Transverse colon (tissue), 4 donors: ENCODE data around the gene ME3. TPM values are rescaled to one million over a fixed set of nuclear protein-coding genes. Genes with fewer than 3 reads are reported as not detected.

ENCODE experiments used
- DNase-seq: peaks from one replicate; pipeline ENCODE4 v3.0.0-alpha.2; 2019
- H3K27ac ChIP-seq, 4 donors: fragments of 200-600 bp; sonication (generic); 2 replicates each; pipeline ENCODE4 v1.5.1; 2016 to 2018; ENCODE audit warnings: inconsistent platforms in 4 of 4
- H3K27me3 ChIP-seq: fragments of 200-600 bp; sonication (generic); 2 replicates; pipeline ENCODE4 v1.5.1; 2017; ENCODE audit warnings: inconsistent platforms
- H3K36me3 ChIP-seq, 4 donors: fragments of 200-600 bp; sonication (generic); 2 replicates each; pipeline ENCODE4 v1.5.1; 2017 to 2019; ENCODE audit warnings: inconsistent platforms in 4 of 4
- H3K4me1 ChIP-seq, 4 donors: fragments of 200-600 bp; sonication (generic); 2 replicates each; pipeline ENCODE4 v1.5.1; 2017 to 2020; ENCODE audit warnings: inconsistent platforms in 4 of 4
- H3K4me3 ChIP-seq, 4 donors: fragments of 200-600 bp; sonication (generic); 1 replicate in 1 of 4; 2 replicates in 3 of 4; pipeline versions ENCODE4 v1.5.1 to v1.6.1; 2017 to 2019; ENCODE audit warnings: inconsistent platforms in 4 of 4
- H3K9me3 ChIP-seq, 2 donors: fragments of 200-600 bp; sonication (generic); 2 replicates each; pipeline ENCODE4 v1.5.1; 2017 to 2019; ENCODE audit warnings: inconsistent platforms in 2 of 2
- CTCF ChIP-seq, 5 experiments: fragments of 200-600 bp in 3 of 5; fragments of 450-650 bp in 2 of 5; sonication (generic) in 3 of 5; IDR thresholded peaks; 1 replicate in 2 of 5; 2 replicates in 3 of 5; pipeline ENCODE4 v1.5.1; 2016 to 2017; ENCODE audit warnings: antibody characterized with exemption in 5 of 5, inconsistent platforms in 3 of 5, mild to moderate bottlenecking in 2 of 5, moderate library complexity in 1 of 5
- EP300 ChIP-seq: sonication (generic); formaldehyde crosslinking; IDR thresholded peaks from one replicate; pipeline ENCODE4 v1.6.1; 2017; ENCODE audit warnings: antibody characterized with exemption, low read depth
- POLR2A ChIP-seq: fragments of 450-650 bp; IDR thresholded peaks from one replicate; pipeline ENCODE4 v1.6.1; 2016; ENCODE audit warnings: antibody characterized with exemption, mild to moderate bottlenecking, moderate library complexity
- POLR2AphosphoS5 ChIP-seq, 3 donors: sonication (generic); formaldehyde crosslinking; IDR thresholded peaks; one replicate each; pipeline ENCODE4 v1.6.1; 2016; ENCODE audit warnings: antibody characterized with exemption in 3 of 3
- WGBS, 2 donors: methylation state at CpG; one replicate each; pipeline ENCODE4 v1.1.5; 2018; ENCODE audit warnings: low coverage in 1 of 2; 5-methylcytosine and 5-hydroxymethylcytosine counted together
- in situ Hi-C, 4 donors: fragments of 200-750 bp; cut with MboI; loops; one replicate each; pipeline versions ENCODE4 v1.15.0 to v1.15.1; 2017; ENCODE audit warnings: low sequenced_read_pairs in 3 of 4, low pct_ligation_motif_present in 1 of 4, low pct_unique_long_range_greater_than_20kb in 1 of 4
- intact Hi-C: fragments of 100-400 bp; cut with DNase I; formaldehyde crosslinking; loops from one replicate; pipeline ENCODE4 v1.15.1; 2023; ENCODE audit warnings: low total_unique reads
- total RNA-seq, 4 donors: library from RNA; depleted of rRNA; stranded (reverse); fragments of >200 nt; gene quantifications; one replicate each; pipeline ENCODE4 v1.1.0, GENCODE V29; 2016

The ME3 gene
- total RNA-seq, 4 donors from 2014 or later, result 91.8 to 258 (median 116) TPM

- in situ Hi-C loops, result no loop called here
- intact Hi-C loops, result no loop called here
- 85 to 100% methylated on average over 3 of the region's 3 CpGs for WGBS, 2 donors
Observed at GRCh38 chr11:86502137-86502642, 170.2 kb downstream of the ME3 start.

DNA sequence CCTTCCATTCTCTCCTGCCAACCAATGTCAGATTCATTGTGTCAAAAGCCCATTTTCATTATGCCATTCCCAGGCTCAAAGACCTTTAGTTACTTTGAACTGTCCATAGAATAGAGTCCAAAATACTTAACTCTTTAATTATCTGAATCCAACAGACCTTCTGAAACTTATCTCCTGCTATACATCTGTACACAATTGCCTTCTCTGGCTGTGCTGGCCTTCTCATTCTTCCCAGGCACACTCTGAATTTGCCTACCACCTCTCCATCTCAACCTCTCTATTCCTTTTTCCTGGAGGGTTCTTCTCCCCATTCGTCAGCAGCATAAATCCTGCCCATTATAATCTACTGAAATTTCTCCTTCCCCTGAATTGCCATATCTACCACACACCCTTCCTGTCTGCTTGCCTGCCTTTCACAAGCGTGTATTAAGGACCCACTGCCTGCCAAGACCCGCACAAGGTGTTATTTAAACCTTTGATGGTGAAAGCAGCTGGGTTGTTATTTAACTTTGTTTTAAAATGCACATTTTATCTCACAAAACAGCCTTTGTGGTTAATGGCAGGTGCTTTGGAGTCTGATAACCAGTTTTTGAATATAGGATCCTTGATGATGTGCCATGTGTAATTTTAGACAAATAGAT lies 171.8 kb downstream of the ME3 start:
- in situ Hi-C loops (no loop called here), intact Hi-C loops (no loop called here)
- TF ChIP-seq POLR2A (no peak), CTCF (IDR thresholded peaks at IDR 0.05) (no peak), POLR2AphosphoS5 (IDR thresholded peaks at IDR 0.05) (no peak), EP300 (no peak)
- Histone ChIP-seq H3K27me3 (no peaks in the 10 kb centered on the region), H3K27ac (no peak overlapping the region), H3K4me3 (no peak overlapping the region), H3K4me1 (peaks cover 0 to 12% (median 0%) of the 10 kb centered on the region in 4 donors), H3K9me3 (no peaks in the 10 kb centered on the region), H3K36me3 (no peaks in the 10 kb centered on the region)
- DNase-seq, result no peak
- 48 to 70% methylated on average over 3 of the region's 3 CpGs for WGBS, 2 donors

More at GRCh38 chr11:86502137-86502642, 170.2 kb downstream of the ME3 start:
- Histone ChIP-seq H3K4me1 (peaks cover 0 to 12% (median 0%) of the 10 kb centered on the region in 4 donors), H3K36me3 (no peaks in the 10 kb centered on the region), H3K9me3 (no peaks in the 10 kb centered on the region), H3K27me3 (no peaks in the 10 kb centered on the region), H3K27ac (no peak overlapping the region), H3K4me3 (no peak overlapping the region)
- TF ChIP-seq POLR2A, result no peak
- no peak for TF ChIP-seq CTCF (IDR thresholded peaks at IDR 0.05)
- TF ChIP-seq POLR2AphosphoS5 (IDR thresholded peaks at IDR 0.05), result no peak
- TF ChIP-seq EP300, result no peak
- DNase-seq, result no peak

GRCh38 chr11:86499723-86500129 lies 172.7 kb downstream of the ME3 start:
- no peak for DNase-seq
- no peaks in the 10 kb centered on the region for H3K36me3 ChIP-seq
- H3K27ac ChIP-seq, result no peak overlapping the region
- in situ Hi-C loops, result no loop called here
- no peaks in the 10 kb centered on the region for H3K9me3 ChIP-seq
- peaks cover 0 to 12% (median 0%) of the 10 kb centered on the region in 4 donors for H3K4me1 ChIP-seq
- no peaks in the 10 kb centered on the region for H3K27me3 ChIP-seq
- TF ChIP-seq CTCF (IDR thresholded peaks at IDR 0.05), result no peak
- TF ChIP-seq POLR2AphosphoS5 (IDR thresholded peaks at IDR 0.05), result no peak
- no peak for TF ChIP-seq POLR2A
- TF ChIP-seq EP300, result no peak
- no peak overlapping the region for H3K4me3 ChIP-seq
- intact Hi-C loops, result no loop called here
- WGBS, 2 donors, result 57 to 80% methylated on average over 1 to 4 of the region's 4 CpGs

GRCh38 chr11:86497836-86498235 lies 174.6 kb downstream of the ME3 start:
- no peak for DNase-seq
- WGBS, 2 donors, result 95% methylated on average over 10 of the region's 10 CpGs; no CpG with 5 or more reads in 1 of the 2 donors
- TF ChIP-seq EP300, result no peak
- no peak for TF ChIP-seq POLR2AphosphoS5 (IDR thresholded peaks at IDR 0.05)
- TF ChIP-seq CTCF (IDR thresholded peaks at IDR 0.05), result no peak
- H3K27ac ChIP-seq, result no peak overlapping the region
- no peaks in the 10 kb centered on the region for H3K36me3 ChIP-seq
- H3K27me3 ChIP-seq, result no peaks in the 10 kb centered on the region
- in situ Hi-C loops, result no loop called here
- no peak overlapping the region for H3K4me3 ChIP-seq
- intact Hi-C loops, result no loop called here
- no peaks in the 10 kb centered on the region for H3K9me3 ChIP-seq
- H3K4me1 ChIP-seq, result peaks cover 0 to 12% (median 0%) of the 10 kb centered on the region in 4 donors
